ENCODE results near the gene SNAP29.

The SNAP29 gene

GRCh38 chr22:20862540-20862939 is 3.7 kb downstream of the SNAP29 start:
- Histone ChIP-seq H3K36me3 (ENCODE audit: control insufficient read depth, insufficient read depth, low read length) (no peaks in the 10 kb centered on the region), H3K4me1 (ENCODE audit: control insufficient read depth, insufficient read depth, low read length) (peaks cover 36% of the 10 kb centered on the region), H3K4me3 (ENCODE audit: low read length) (no peak overlapping the region), H3K9ac (ENCODE audit: low read length) (no peak overlapping the region), H3K9me3 (ENCODE audit: control insufficient read depth, low read length) (no peaks in the 10 kb centered on the region), H3K27me3 (ENCODE audit: control insufficient read depth, insufficient read depth, low read length) (no peaks in the 10 kb centered on the region)

- Histone ChIP-seq H3K27me3 (ENCODE audit: control insufficient read depth, insufficient read depth, low read length) (no peaks in the 10 kb centered on the region), H3K9ac (ENCODE audit: low read length) (no peak overlapping the region), H3K9me3 (ENCODE audit: control insufficient read depth, low read length) (no peaks in the 10 kb centered on the region), H3K4me3 (ENCODE audit: low read length) (no peak overlapping the region), H3K4me1 (ENCODE audit: control insufficient read depth, insufficient read depth, low read length) (peaks cover 37% of the 10 kb centered on the region), H3K36me3 (ENCODE audit: control insufficient read depth, insufficient read depth, low read length) (no peaks in the 10 kb centered on the region)
Observed at GRCh38 chr22:20863366-20863765, 4.6 kb downstream of the SNAP29 start.

GRCh38 chr22:20864186-20864908 is 5.5 kb downstream of the SNAP29 start:
- Histone ChIP-seq H3K9ac (ENCODE audit: low read length) (no peak overlapping the region), H3K27me3 (ENCODE audit: control insufficient read depth, insufficient read depth, low read length) (no peaks in the 10 kb centered on the region), H3K4me1 (ENCODE audit: control insufficient read depth, insufficient read depth, low read length) (peaks cover 36% of the 10 kb centered on the region), H3K9me3 (ENCODE audit: control insufficient read depth, low read length) (no peaks in the 10 kb centered on the region), H3K4me3 (ENCODE audit: low read length) (no peak overlapping the region), H3K36me3 (ENCODE audit: control insufficient read depth, insufficient read depth, low read length) (no peaks in the 10 kb centered on the region)

DNA sequence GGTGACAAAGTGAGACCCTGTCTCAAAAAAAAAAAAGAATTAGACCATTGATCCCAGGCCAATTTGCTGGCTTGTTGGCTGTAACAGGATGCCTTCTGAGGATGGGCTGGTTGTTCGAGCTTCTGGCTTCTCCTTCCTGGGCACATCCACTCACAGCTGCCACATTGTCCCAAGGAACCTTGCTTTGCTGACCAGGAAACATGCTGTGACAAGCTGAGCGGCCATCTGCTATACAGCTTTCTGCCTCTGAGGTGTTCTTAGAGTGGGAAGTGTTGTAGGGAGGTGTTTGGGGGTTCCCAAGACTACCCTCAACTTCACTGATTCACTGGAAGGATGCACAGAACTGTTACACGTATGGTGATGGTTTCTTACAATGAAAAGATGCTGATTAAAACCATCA is 6.5 kb downstream of the SNAP29 start:
- peaks cover 28% of the 10 kb centered on the region for H3K4me1 ChIP-seq (ENCODE audit: control insufficient read depth, insufficient read depth, low read length)
- no peaks in the 10 kb centered on the region for H3K27me3 ChIP-seq (ENCODE audit: control insufficient read depth, insufficient read depth, low read length)
- no peak overlapping the region for H3K4me3 ChIP-seq (ENCODE audit: low read length)
- H3K9ac ChIP-seq (ENCODE audit: low read length) = no peak overlapping the region
- H3K9me3 ChIP-seq (ENCODE audit: control insufficient read depth, low read length) = no peaks in the 10 kb centered on the region
- peaks cover 3% of the 10 kb centered on the region for H3K36me3 ChIP-seq (ENCODE audit: control insufficient read depth, insufficient read depth, low read length)

- Histone ChIP-seq H3K27me3 (ENCODE audit: control insufficient read depth, insufficient read depth, low read length) (no peaks in the 10 kb centered on the region), H3K4me3 (ENCODE audit: low read length) (no peak overlapping the region), H3K9ac (ENCODE audit: low read length) (no peak overlapping the region), H3K36me3 (ENCODE audit: control insufficient read depth, insufficient read depth, low read length) (peaks cover 6% of the 10 kb centered on the region), H3K4me1 (ENCODE audit: control insufficient read depth, insufficient read depth, low read length) (peaks cover 28% of the 10 kb centered on the region), H3K9me3 (ENCODE audit: control insufficient read depth, low read length) (no peaks in the 10 kb centered on the region)
Observed at GRCh38 chr22:20865875-20866445, 7.2 kb downstream of the SNAP29 start.

- Histone ChIP-seq H3K36me3 (ENCODE audit: control insufficient read depth, insufficient read depth, low read length) (peaks cover 6% of the 10 kb centered on the region), H3K4me1 (ENCODE audit: control insufficient read depth, insufficient read depth, low read length) (peaks cover 28% of the 10 kb centered on the region), H3K4me3 (ENCODE audit: low read length) (no peak overlapping the region), H3K9me3 (ENCODE audit: control insufficient read depth, low read length) (no peaks in the 10 kb centered on the region), H3K27me3 (ENCODE audit: control insufficient read depth, insufficient read depth, low read length) (no peaks in the 10 kb centered on the region), H3K9ac (ENCODE audit: low read length) (peak overlapping the region; percentile 29)
Observed at GRCh38 chr22:20866736-20867135, 7.9 kb downstream of the SNAP29 start.

GRCh38 chr22:20867179-20868024 is 8.6 kb downstream of the SNAP29 start:
- H3K9me3 ChIP-seq (ENCODE audit: control insufficient read depth, low read length) = no peaks in the 10 kb centered on the region
- H3K4me3 ChIP-seq (ENCODE audit: low read length) = peak overlapping the region; percentile 16
- H3K9ac ChIP-seq (ENCODE audit: low read length) = peak overlapping the region; percentile 29
- H3K4me1 ChIP-seq (ENCODE audit: control insufficient read depth, insufficient read depth, low read length) = peaks cover 28% of the 10 kb centered on the region
- H3K36me3 ChIP-seq (ENCODE audit: control insufficient read depth, insufficient read depth, low read length) = peaks cover 6% of the 10 kb centered on the region
- H3K27me3 ChIP-seq (ENCODE audit: control insufficient read depth, insufficient read depth, low read length) = no peaks in the 10 kb centered on the region

DNA sequence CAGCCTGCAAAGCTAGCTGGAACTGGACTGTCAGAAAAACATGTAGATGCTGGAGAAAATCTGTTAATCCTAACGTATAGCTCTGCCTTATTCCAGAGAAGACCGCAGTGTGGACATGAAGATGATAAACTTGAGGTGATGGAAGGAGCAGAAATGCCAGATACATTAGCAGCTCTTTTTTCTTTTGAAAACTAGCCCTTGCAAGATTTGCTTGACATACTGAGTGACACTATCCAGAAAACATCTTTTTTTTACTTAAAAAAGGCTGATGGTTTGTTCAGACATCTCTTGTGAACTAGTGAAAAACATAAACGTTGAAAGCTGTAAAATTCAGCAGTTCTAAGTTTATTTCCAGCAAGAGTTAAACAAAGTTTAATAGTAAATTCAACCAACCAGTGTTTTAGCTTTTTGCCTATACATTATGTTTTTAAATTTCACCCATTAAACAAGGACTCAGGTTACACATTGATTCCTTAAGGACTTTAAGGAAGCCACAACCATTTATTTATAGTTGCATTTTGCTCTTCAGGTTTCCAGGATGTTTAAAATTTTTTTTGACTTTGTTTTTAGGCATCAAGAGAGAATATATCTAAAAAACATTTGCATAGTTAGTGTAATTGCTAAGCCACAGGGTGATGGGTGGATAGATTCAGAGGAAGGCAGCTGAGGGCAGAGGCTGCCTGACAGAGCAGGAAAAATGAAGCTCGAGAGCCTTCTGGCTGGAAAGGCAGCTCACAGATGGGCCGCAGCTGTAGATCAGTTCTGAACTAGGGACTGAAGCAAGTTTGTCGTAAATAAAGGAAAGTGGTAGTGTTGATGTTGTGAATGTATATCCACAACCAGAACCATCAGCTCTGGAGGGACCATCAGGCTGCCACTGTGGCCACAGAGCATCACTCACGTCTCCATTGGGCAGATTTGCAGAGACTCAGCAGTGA is 9.5 kb downstream of the SNAP29 start:
- H3K9ac ChIP-seq (ENCODE audit: low read length) = no peak overlapping the region
- H3K36me3 ChIP-seq (ENCODE audit: control insufficient read depth, insufficient read depth, low read length) = peaks cover 6% of the 10 kb centered on the region
- H3K4me3 ChIP-seq (ENCODE audit: low read length) = peak overlapping the region; percentile 16
- no peaks in the 10 kb centered on the region for H3K9me3 ChIP-seq (ENCODE audit: control insufficient read depth, low read length)
- no peaks in the 10 kb centered on the region for H3K27me3 ChIP-seq (ENCODE audit: control insufficient read depth, insufficient read depth, low read length)
- peaks cover 28% of the 10 kb centered on the region for H3K4me1 ChIP-seq (ENCODE audit: control insufficient read depth, insufficient read depth, low read length)

DNA sequence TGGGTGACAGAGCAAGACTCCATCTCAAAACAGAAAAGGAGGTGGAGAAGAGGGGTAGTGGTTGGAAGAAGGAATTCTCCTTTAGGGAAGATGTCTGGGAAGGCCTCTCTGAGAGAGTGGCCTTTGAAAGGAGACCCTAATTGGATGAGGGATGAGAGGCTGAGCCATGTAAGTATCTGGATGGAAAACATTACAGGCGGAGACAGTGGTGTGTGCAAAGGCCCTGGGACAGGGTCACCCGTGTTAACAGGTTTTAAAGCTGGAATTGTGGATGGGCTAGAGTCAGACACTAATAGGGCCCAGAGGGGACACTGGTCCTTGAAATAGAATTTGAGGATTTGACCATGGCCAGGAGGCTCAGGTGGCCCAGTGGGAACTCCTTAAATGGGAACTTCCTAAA is 10.4 kb downstream of the SNAP29 start:
- H3K4me1 ChIP-seq (ENCODE audit: control insufficient read depth, insufficient read depth, low read length) = peaks cover 28% of the 10 kb centered on the region
- H3K4me3 ChIP-seq (ENCODE audit: low read length) = no peak overlapping the region
- no peaks in the 10 kb centered on the region for H3K27me3 ChIP-seq (ENCODE audit: control insufficient read depth, insufficient read depth, low read length)
- peaks cover 6% of the 10 kb centered on the region for H3K36me3 ChIP-seq (ENCODE audit: control insufficient read depth, insufficient read depth, low read length)
- H3K9ac ChIP-seq (ENCODE audit: low read length) = no peak overlapping the region
- H3K9me3 ChIP-seq (ENCODE audit: control insufficient read depth, low read length) = no peaks in the 10 kb centered on the region

GRCh38 chr22:20873214-20873613 is 14.4 kb downstream of the SNAP29 start:
- Histone ChIP-seq H3K9ac (ENCODE audit: low read length) (no peak overlapping the region), H3K9me3 (ENCODE audit: control insufficient read depth, low read length) (no peaks in the 10 kb centered on the region), H3K4me1 (ENCODE audit: control insufficient read depth, insufficient read depth, low read length) (no peaks in the 10 kb centered on the region), H3K36me3 (ENCODE audit: control insufficient read depth, insufficient read depth, low read length) (peaks cover 6% of the 10 kb centered on the region), H3K27me3 (ENCODE audit: control insufficient read depth, insufficient read depth, low read length) (no peaks in the 10 kb centered on the region), H3K4me3 (ENCODE audit: low read length) (no peak overlapping the region)

- Histone ChIP-seq H3K9me3 (ENCODE audit: control insufficient read depth, low read length) (no peaks in the 10 kb centered on the region), H3K36me3 (ENCODE audit: control insufficient read depth, insufficient read depth, low read length) (peaks cover 3% of the 10 kb centered on the region), H3K4me3 (ENCODE audit: low read length) (no peak overlapping the region), H3K9ac (ENCODE audit: low read length) (no peak overlapping the region), H3K4me1 (ENCODE audit: control insufficient read depth, insufficient read depth, low read length) (no peaks in the 10 kb centered on the region), H3K27me3 (ENCODE audit: control insufficient read depth, insufficient read depth, low read length) (no peaks in the 10 kb centered on the region)
Observed at GRCh38 chr22:20875296-20875695, 16.5 kb downstream of the SNAP29 start.

All from mucosa of stomach (tissue), 1 donor.